GM12878 (cell line): ENCODE measurements around the gene NET1. TPM values are rescaled to one million over a fixed set of nuclear protein-coding genes. Genes with fewer than 3 reads are reported as not detected.

Experiments
- ATAC-seq: fragments of 200-7000 bp; cut with Tn5 transposase; 3 replicates; pipeline ENCODE4 v1.9.1; 2020; ENCODE audit warnings: mild to moderate bottlenecking, moderate library complexity
- BruUV-seq: library from RNA; stranded (reverse); fragments of 400-500 nt; replicated peaks from 2 replicates; lab custom pipeline; 2021; lab: Mats Ljungman, UMichigan
- CTCF ChIA-PET: fragments of 300-600 bp; sonication (Branson Sonifier 250); formaldehyde crosslinking; extraction: SDS; loops from one replicate; lab custom pipeline; 2021; ENCODE audit warnings: inconsistent platforms; lab: Yijun Ruan, JAX
- POLR2A ChIA-PET: fragments of 350-600 bp; formaldehyde crosslinking; extraction: SDS; loops from one replicate; lab custom pipeline; 2021; ENCODE audit warnings: inconsistent platforms; lab: Charles Lee
- RAD21 ChIA-PET: fragments of 300-600 bp; sonication (Branson Sonifier 250); formaldehyde crosslinking; loops from one replicate; lab custom pipeline; 2023; ENCODE audit warnings: antibody characterized with exemption; ENCODE audit not compliant: unreplicated experiment; lab: Charles Lee
- SMC1A ChIA-PET: fragments of 300-600 bp; sonication (Branson Sonifier 250); formaldehyde crosslinking; loops from one replicate; lab custom pipeline; 2023; ENCODE audit not compliant: unreplicated experiment, uncharacterized antibody; lab: Charles Lee
- DNase-seq: peaks from one replicate; pipeline ENCODE4 v3.0.0-alpha.2; 2011; ENCODE audit warnings: low read depth, low spot score
- FAIRE-seq: peaks from 3 replicates; lab custom pipeline; 2011; peaks lifted over from hg19 to GRCh38; lab: Jason Lieb, UNC
- H2AFZ ChIP-seq: 2 replicates; pipeline ENCODE4 v1.6.0; 2011; ENCODE audit warnings: low read depth, low read length, control low read depth; ENCODE audit not compliant: control insufficient read depth
- H3K27ac ChIP-seq: 2 replicates; pipeline ENCODE4 v1.5.1; 2011; ENCODE audit warnings: control low read depth; ENCODE audit not compliant: control insufficient read depth, insufficient read depth
- H3K27me3 ChIP-seq, 2 experiments: replicated peaks in 1 of 2; 2 replicates each; pipeline versions ENCODE4 v1.6.0 to v1.6.1; 2011; ENCODE audit warnings: low read length in 1 of 2; ENCODE audit not compliant: control insufficient read depth in 2 of 2, insufficient read depth in 2 of 2
- H3K36me3 ChIP-seq, 2 experiments: 2 replicates each; pipeline ENCODE4 v1.5.1; 2011; ENCODE audit warnings: low read length in 1 of 2; ENCODE audit not compliant: control insufficient read depth in 2 of 2, insufficient read depth in 2 of 2
- H3K4me1 ChIP-seq: 2 replicates; pipeline ENCODE4 v1.6.1; 2011; ENCODE audit warnings: mild to moderate bottlenecking, low read length, moderate library complexity, mixed read lengths; ENCODE audit not compliant: control insufficient read depth, insufficient read depth
- H3K4me2 ChIP-seq: 2 replicates; pipeline ENCODE4 v1.6.0; 2011; ENCODE audit warnings: control low read depth; ENCODE audit not compliant: control insufficient read depth, insufficient read depth
- H3K4me3 ChIP-seq: fragments of 200-600 bp; sonication (generic); 2 replicates; pipeline ENCODE4 v1.5.1; 2016
- H3K79me2 ChIP-seq: 2 replicates; pipeline ENCODE4 v1.6.0; 2011; ENCODE audit warnings: low read length; ENCODE audit not compliant: control insufficient read depth, insufficient read depth
- H3K9ac ChIP-seq: 2 replicates; pipeline ENCODE4 v1.8.0; 2011; ENCODE audit warnings: low read length, control low read depth, mixed read lengths; ENCODE audit not compliant: control insufficient read depth, insufficient read depth
- H3K9me3 ChIP-seq: replicated peaks from 3 replicates; pipeline ENCODE4 v1.5.1; 2011; ENCODE audit warnings: mild to moderate bottlenecking, low read length; ENCODE audit not compliant: control insufficient read depth, insufficient read depth
- H4K20me1 ChIP-seq: 2 replicates; pipeline ENCODE4 v1.6.0; 2011; ENCODE audit not compliant: control insufficient read depth, insufficient read depth
- CBX3 ChIP-seq: fragments of 200-600 bp; sonication (generic); IDR thresholded peaks from 2 replicates; pipeline ENCODE4 v1.6.1; 2016; ENCODE audit warnings: low read depth, borderline replicate concordance
- CHD2 ChIP-seq: IDR thresholded peaks from 2 replicates; pipeline ENCODE4 v1.6.1; 2011; ENCODE audit warnings: low read depth, low read length, improper control_type of control experiment, borderline replicate concordance
- GABPA ChIP-seq: IDR thresholded peaks from 2 replicates; pipeline ENCODE4 v1.6.1; 2014; ENCODE audit warnings: antibody characterized with exemption, low read depth, mild to moderate bottlenecking, inconsistent platforms
- HDAC2 ChIP-seq: fragments of 200-600 bp; sonication (generic); IDR thresholded peaks from 2 replicates; pipeline ENCODE4 v1.6.1; 2017
- MXI1 ChIP-seq: fragments of 150-350 bp; IDR thresholded peaks from 2 replicates; pipeline ENCODE4 v1.6.1; 2011; ENCODE audit warnings: low read depth, mild to moderate bottlenecking, inconsistent platforms, low read length, improper control_type of control experiment
- NFXL1 ChIP-seq: fragments of 450-650 bp; IDR thresholded peaks from 2 replicates; pipeline ENCODE4 v1.6.1; 2017; ENCODE audit warnings: antibody characterized with exemption, mild to moderate bottlenecking, borderline replicate concordance
- SPI1 ChIP-seq: IDR thresholded peaks from 2 replicates; pipeline ENCODE4 v1.6.1; 2011; ENCODE audit warnings: low read depth, mild to moderate bottlenecking, low read length, moderate library complexity, borderline replicate concordance; ENCODE audit not compliant: insufficient read depth
- SUZ12 ChIP-seq: fragments of 200-600 bp; sonication (generic); IDR thresholded peaks from one replicate; pipeline ENCODE4 v1.6.1; 2018; ENCODE audit warnings: antibody characterized with exemption, mild to moderate bottlenecking; ENCODE audit not compliant: unreplicated experiment
- TAF1 ChIP-seq: IDR thresholded peaks from 2 replicates; pipeline ENCODE4 v1.6.1; 2011; ENCODE audit warnings: mild to moderate bottlenecking, low read depth, low read length, borderline replicate concordance
- YBX1 ChIP-seq: fragments of 450-650 bp; IDR thresholded peaks from 2 replicates; pipeline ENCODE4 v1.6.1; 2016; ENCODE audit warnings: antibody characterized with exemption
- ZNF217 ChIP-seq: fragments of 450-650 bp; IDR thresholded peaks from 2 replicates; pipeline ENCODE4 v1.6.1; 2017; ENCODE audit warnings: antibody characterized with exemption, mild to moderate bottlenecking
- WGBS: methylation state at CpG from one replicate; pipeline ENCODE4 v1.1.6; 2016; ENCODE audit warnings: low lambda C conversion rate; ENCODE audit not compliant: insufficient replicate concordance, insufficient coverage; ENCODE audit errors: missing lambda C conversion rate; 5-methylcytosine and 5-hydroxymethylcytosine counted together
- in situ Hi-C: fragments of 300-500 bp; cut with MboI; formaldehyde crosslinking; loops from 9 replicates; pipeline ENCODE4 v1.14.3; 2018; ENCODE audit warnings: mixed read lengths
- intact Hi-C: fragments of 100-400 bp; cut with micrococcal nuclease; formaldehyde crosslinking; loops from one replicate; pipeline ENCODE4 v1.14.2; 2022; ENCODE audit not compliant: unreplicated experiment
- polyA plus RNA-seq, 11 experiments: library from polyadenylated mRNA; depleted of rRNA in 4 of 11; unstranded in 6 of 11; stranded (reverse) in 5 of 11; fragments of >200 nt; fragmentation: Nextera tagmentation in 4 of 11; fragmentation: Illumina TruSeq in 1 of 11; extraction: Ambion mirVana in 4 of 11; extraction: Trizol in 1 of 11; gene quantifications; 1 replicate in 1 of 11; 2 replicates in 10 of 11; pipeline versions ENCODE4 v1.2.1 to v1.2.3, GENCODE V29; 2011 to 2016; ENCODE audit warnings: inconsistent platforms in 2 of 11, missing spikeins in 2 of 11, low read depth in 1 of 11
- total RNA-seq, 4 experiments: library from RNA; depleted of rRNA in 3 of 4; stranded (reverse); fragments of >200 nt in 3 of 4; fragmentation: Illumina TruSeq in 1 of 4; extraction: Trizol in 1 of 4; gene quantifications; 2 replicates each; pipeline versions ENCODE4 v1.2.1 to v1.2.3, GENCODE V29; 2013 to 2021
- TF ChIP-seq, protein P1 (sequence below): fragments of 150-350 bp; IDR thresholded peaks from 2 replicates; pipeline ENCODE4 v1.6.1; 2014; ENCODE audit warnings: mild to moderate bottlenecking, low read depth, low read length

NET1 gene
- total and polyA plus RNA-seq, 10 of the 15 experiments (the other 5 are each of a cell fraction or from before 2014, with no cell fraction given) = 6.5 to 22.7 (median 18.4) TPM

- no peaks in the 10 kb centered on the region; the same call in 1 of the 2 replicates for H3K79me2 ChIP-seq
- WGBS = 100% methylated on average over 2 of the region's 2 CpGs
Measured at GRCh38 chr10:5449227-5449626, 36.9 kb downstream of the NET1 start.

More at GRCh38 chr10:5449227-5449626, 36.9 kb downstream of the NET1 start:
- SMC1A ChIA-PET = interaction anchor here (1.6 kb wide), 1 partner anchor 181 kb away, joined by 4 read pairs; no protein-coding TSS in a partner anchor
- Histone ChIP-seq H3K4me1 (peaks cover 24% of the 10 kb centered on the region), H2AFZ (no peak overlapping the region), H3K36me3 (peaks cover 3 to 9% of the 10 kb centered on the region in 2 experiments), H4K20me1 (no peaks in the 10 kb centered on the region), H3K9ac (no peak overlapping the region), H3K27ac (no peak overlapping the region), H3K4me2 (no peak overlapping the region), H3K9me3 (no peaks in the 10 kb centered on the region), H3K27me3 (no peaks in the 10 kb centered on the region), H3K4me3 (no peak overlapping the region)
- no TSS peak for BruUV-seq
- RAD21 ChIA-PET = no interaction called here
- intact Hi-C loops (loop anchor here (10.0 kb wide), 1 partner anchor 416 kb away; no protein-coding TSS in a partner anchor), in situ Hi-C loops (no loop called here)
- DNase-seq (no peak), ATAC-seq (no peak), FAIRE-seq (no peak)
- CTCF ChIA-PET = no interaction called here
- POLR2A ChIA-PET = interaction anchor here (0.7 kb wide), 1 partner anchor 1627 kb away, joined by 7 read pairs; no protein-coding TSS in a partner anchor
- TF ChIP-seq, protein P1, sequence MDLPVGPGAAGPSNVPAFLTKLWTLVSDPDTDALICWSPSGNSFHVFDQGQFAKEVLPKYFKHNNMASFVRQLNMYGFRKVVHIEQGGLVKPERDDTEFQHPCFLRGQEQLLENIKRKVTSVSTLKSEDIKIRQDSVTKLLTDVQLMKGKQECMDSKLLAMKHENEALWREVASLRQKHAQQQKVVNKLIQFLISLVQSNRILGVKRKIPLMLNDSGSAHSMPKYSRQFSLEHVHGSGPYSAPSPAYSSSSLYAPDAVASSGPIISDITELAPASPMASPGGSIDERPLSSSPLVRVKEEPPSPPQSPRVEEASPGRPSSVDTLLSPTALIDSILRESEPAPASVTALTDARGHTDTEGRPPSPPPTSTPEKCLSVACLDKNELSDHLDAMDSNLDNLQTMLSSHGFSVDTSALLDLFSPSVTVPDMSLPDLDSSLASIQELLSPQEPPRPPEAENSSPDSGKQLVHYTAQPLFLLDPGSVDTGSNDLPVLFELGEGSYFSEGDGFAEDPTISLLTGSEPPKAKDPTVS = no peak
- TF ChIP-seq MXI1 = no peak
- TF ChIP-seq HDAC2 = no peak
- no peak for TF ChIP-seq NFXL1
- no peak for TF ChIP-seq TAF1
- no peak for TF ChIP-seq CHD2
- TF ChIP-seq YBX1 = no peak
- no peak for TF ChIP-seq SPI1
- no peak for TF ChIP-seq ZNF217
- TF ChIP-seq CBX3 = no peak
- TF ChIP-seq SUZ12 = no peak
- no peak for TF ChIP-seq GABPA
